GM12878 (cell line): ENCODE measurements around the gene ATP2B1. TPM values are rescaled to one million over a fixed set of nuclear protein-coding genes. Genes with fewer than 3 reads are reported as not detected.

Source experiments
- ATAC-seq: fragments of 200-7000 bp; cut with Tn5 transposase; 3 replicates; pipeline ENCODE4 v1.9.1; 2020; ENCODE audit warnings: mild to moderate bottlenecking, moderate library complexity
- BruUV-seq: library from RNA; stranded (reverse); fragments of 400-500 nt; replicated peaks from 2 replicates; lab custom pipeline; 2021; lab: Mats Ljungman, UMichigan
- CTCF ChIA-PET: fragments of 300-600 bp; sonication (Branson Sonifier 250); formaldehyde crosslinking; extraction: SDS; loops from one replicate; lab custom pipeline; 2021; ENCODE audit warnings: inconsistent platforms; lab: Yijun Ruan, JAX
- POLR2A ChIA-PET: fragments of 350-600 bp; formaldehyde crosslinking; extraction: SDS; loops from one replicate; lab custom pipeline; 2021; ENCODE audit warnings: inconsistent platforms; lab: Charles Lee
- RAD21 ChIA-PET: fragments of 300-600 bp; sonication (Branson Sonifier 250); formaldehyde crosslinking; loops from one replicate; lab custom pipeline; 2023; ENCODE audit warnings: antibody characterized with exemption; ENCODE audit not compliant: unreplicated experiment; lab: Charles Lee
- SMC1A ChIA-PET: fragments of 300-600 bp; sonication (Branson Sonifier 250); formaldehyde crosslinking; loops from one replicate; lab custom pipeline; 2023; ENCODE audit not compliant: unreplicated experiment, uncharacterized antibody; lab: Charles Lee
- DNase-seq: peaks from one replicate; pipeline ENCODE4 v3.0.0-alpha.2; 2011; ENCODE audit warnings: low read depth, low spot score
- FAIRE-seq: peaks from 3 replicates; lab custom pipeline; 2011; peaks lifted over from hg19 to GRCh38; lab: Jason Lieb, UNC
- H2AFZ ChIP-seq: 2 replicates; pipeline ENCODE4 v1.6.0; 2011; ENCODE audit warnings: low read depth, low read length, control low read depth; ENCODE audit not compliant: control insufficient read depth
- H3K27ac ChIP-seq: 2 replicates; pipeline ENCODE4 v1.5.1; 2011; ENCODE audit warnings: control low read depth; ENCODE audit not compliant: control insufficient read depth, insufficient read depth
- H3K27me3 ChIP-seq, 2 experiments: replicated peaks in 1 of 2; 2 replicates each; pipeline versions ENCODE4 v1.6.0 to v1.6.1; 2011; ENCODE audit warnings: low read length in 1 of 2; ENCODE audit not compliant: control insufficient read depth in 2 of 2, insufficient read depth in 2 of 2
- H3K36me3 ChIP-seq, 2 experiments: 2 replicates each; pipeline ENCODE4 v1.5.1; 2011; ENCODE audit warnings: low read length in 1 of 2; ENCODE audit not compliant: control insufficient read depth in 2 of 2, insufficient read depth in 2 of 2
- H3K4me1 ChIP-seq: 2 replicates; pipeline ENCODE4 v1.6.1; 2011; ENCODE audit warnings: mild to moderate bottlenecking, low read length, moderate library complexity, mixed read lengths; ENCODE audit not compliant: control insufficient read depth, insufficient read depth
- H3K4me2 ChIP-seq: 2 replicates; pipeline ENCODE4 v1.6.0; 2011; ENCODE audit warnings: control low read depth; ENCODE audit not compliant: control insufficient read depth, insufficient read depth
- H3K4me3 ChIP-seq: fragments of 200-600 bp; sonication (generic); 2 replicates; pipeline ENCODE4 v1.5.1; 2016
- H3K79me2 ChIP-seq: 2 replicates; pipeline ENCODE4 v1.6.0; 2011; ENCODE audit warnings: low read length; ENCODE audit not compliant: control insufficient read depth, insufficient read depth
- H3K9ac ChIP-seq: 2 replicates; pipeline ENCODE4 v1.8.0; 2011; ENCODE audit warnings: low read length, control low read depth, mixed read lengths; ENCODE audit not compliant: control insufficient read depth, insufficient read depth
- H3K9me3 ChIP-seq: replicated peaks from 3 replicates; pipeline ENCODE4 v1.5.1; 2011; ENCODE audit warnings: mild to moderate bottlenecking, low read length; ENCODE audit not compliant: control insufficient read depth, insufficient read depth
- H4K20me1 ChIP-seq: 2 replicates; pipeline ENCODE4 v1.6.0; 2011; ENCODE audit not compliant: control insufficient read depth, insufficient read depth
- BCLAF1 ChIP-seq: fragments of 450-650 bp; IDR thresholded peaks from 2 replicates; pipeline ENCODE4 v1.6.1; 2017; ENCODE audit warnings: antibody characterized with exemption, mild to moderate bottlenecking, moderate library complexity
- CREB1 ChIP-seq: IDR thresholded peaks from 2 replicates; pipeline ENCODE4 v1.6.1; 2012; ENCODE audit warnings: low read depth, mild to moderate bottlenecking, inconsistent platforms
- EP300 ChIP-seq, 2 experiments: fragments of 150-350 bp in 1 of 2; IDR thresholded peaks; 2 replicates each; pipeline ENCODE4 v1.6.1; 2011 to 2012; ENCODE audit warnings: low read depth in 2 of 2, low read length in 2 of 2, borderline replicate concordance in 1 of 2, improper control_type of control experiment in 1 of 2, inconsistent platforms in 1 of 2; ENCODE audit not compliant: control insufficient read depth in 1 of 2
- IKZF2 ChIP-seq, 2 experiments: fragments of 450-650 bp; IDR thresholded peaks; 2 replicates each; pipeline ENCODE4 v1.6.1; 2017; ENCODE audit warnings: mild to moderate bottlenecking in 2 of 2, moderate library complexity in 2 of 2
- IRF5 ChIP-seq: fragments of 450-650 bp; IDR thresholded peaks from 2 replicates; pipeline ENCODE4 v1.6.1; 2017; ENCODE audit warnings: borderline replicate concordance
- MEF2A ChIP-seq: IDR thresholded peaks from 2 replicates; pipeline ENCODE4 v1.6.1; 2011; ENCODE audit warnings: low read depth, mild to moderate bottlenecking, low read length, moderate library complexity; ENCODE audit not compliant: insufficient read depth
- MXI1 ChIP-seq: fragments of 150-350 bp; IDR thresholded peaks from 2 replicates; pipeline ENCODE4 v1.6.1; 2011; ENCODE audit warnings: low read depth, mild to moderate bottlenecking, inconsistent platforms, low read length, improper control_type of control experiment
- MYC ChIP-seq: IDR thresholded peaks from 2 replicates; pipeline ENCODE4 v1.6.1; 2011; ENCODE audit warnings: mild to moderate bottlenecking, low read length, moderate library complexity, inconsistent platforms; ENCODE audit not compliant: insufficient read depth, insufficient replicate concordance, insufficient read length, severe bottlenecking
- NFXL1 ChIP-seq: fragments of 450-650 bp; IDR thresholded peaks from 2 replicates; pipeline ENCODE4 v1.6.1; 2017; ENCODE audit warnings: antibody characterized with exemption, mild to moderate bottlenecking, borderline replicate concordance
- NR2F1 ChIP-seq: fragments of 450-650 bp; conservative IDR thresholded peaks from 2 replicates; pipeline ENCODE4 v1.6.1; 2017; ENCODE audit warnings: mild to moderate bottlenecking
- NRF1 ChIP-seq: conservative IDR thresholded peaks from 2 replicates; pipeline ENCODE4 v1.6.1; 2011; ENCODE audit warnings: mild to moderate bottlenecking, low read depth, low read length, improper control_type of control experiment
- PAX8 ChIP-seq: fragments of 450-650 bp; IDR thresholded peaks from 2 replicates; pipeline ENCODE4 v1.6.1; 2017; ENCODE audit warnings: mild to moderate bottlenecking, moderate library complexity
- PKNOX1 ChIP-seq: fragments of 450-650 bp; IDR thresholded peaks from 2 replicates; pipeline ENCODE4 v1.6.1; 2016; ENCODE audit warnings: mild to moderate bottlenecking
- POU2F2 ChIP-seq: IDR thresholded peaks from 3 replicates; pipeline ENCODE4 v1.6.1; 2011; ENCODE audit warnings: low read depth, mild to moderate bottlenecking, low read length, borderline replicate concordance
- SMAD5 ChIP-seq: IDR thresholded peaks from 2 replicates; pipeline ENCODE4 v1.6.1; 2016; ENCODE audit warnings: antibody characterized with exemption, low read depth
- SRF ChIP-seq, 2 experiments: IDR thresholded peaks; 2 replicates each; pipeline ENCODE4 v1.6.1; 2011; ENCODE audit warnings: low read depth in 2 of 2, low read length in 2 of 2, mild to moderate bottlenecking in 1 of 2, moderate library complexity in 1 of 2
- TCF7 ChIP-seq: IDR thresholded peaks from 2 replicates; pipeline ENCODE4 v1.6.1; 2014; ENCODE audit warnings: antibody characterized with exemption, borderline replicate concordance
- ZZZ3 ChIP-seq: IDR thresholded peaks from 2 replicates; pipeline ENCODE4 v1.6.1; 2011; ENCODE audit warnings: low read depth; ENCODE audit not compliant: control insufficient read depth, insufficient read length
- WGBS: methylation state at CpG from one replicate; pipeline ENCODE4 v1.1.6; 2016; ENCODE audit warnings: low lambda C conversion rate; ENCODE audit not compliant: insufficient replicate concordance, insufficient coverage; ENCODE audit errors: missing lambda C conversion rate; 5-methylcytosine and 5-hydroxymethylcytosine counted together
- in situ Hi-C: fragments of 300-500 bp; cut with MboI; formaldehyde crosslinking; loops from 9 replicates; pipeline ENCODE4 v1.14.3; 2018; ENCODE audit warnings: mixed read lengths
- intact Hi-C: fragments of 100-400 bp; cut with micrococcal nuclease; formaldehyde crosslinking; loops from one replicate; pipeline ENCODE4 v1.14.2; 2022; ENCODE audit not compliant: unreplicated experiment
- polyA plus RNA-seq, 11 experiments: library from polyadenylated mRNA; depleted of rRNA in 4 of 11; unstranded in 6 of 11; stranded (reverse) in 5 of 11; fragments of >200 nt; fragmentation: Nextera tagmentation in 4 of 11; fragmentation: Illumina TruSeq in 1 of 11; extraction: Ambion mirVana in 4 of 11; extraction: Trizol in 1 of 11; gene quantifications; 1 replicate in 1 of 11; 2 replicates in 10 of 11; pipeline versions ENCODE4 v1.2.1 to v1.2.3, GENCODE V29; 2011 to 2016; ENCODE audit warnings: inconsistent platforms in 2 of 11, missing spikeins in 2 of 11, low read depth in 1 of 11
- total RNA-seq, 4 experiments: library from RNA; depleted of rRNA in 3 of 4; stranded (reverse); fragments of >200 nt in 3 of 4; fragmentation: Illumina TruSeq in 1 of 4; extraction: Trizol in 1 of 4; gene quantifications; 2 replicates each; pipeline versions ENCODE4 v1.2.1 to v1.2.3, GENCODE V29; 2013 to 2021

The ATP2B1 gene
- total and polyA plus RNA-seq, 10 of the 15 experiments (the other 5 are each of a cell fraction or from before 2014, with no cell fraction given) = 15.9 to 67.8 (median 48.5) TPM

GRCh38 chr12:89702503-89702902 is 6.1 kb downstream of the ATP2B1 start:
- POLR2A ChIA-PET = interaction anchor here (1.0 to 1.2 kb wide), 2 partner anchors 14 to 248 kb away, joined by 3 to 4 read pairs; no protein-coding TSS in a partner anchor
- RAD21 ChIA-PET = interaction anchor here (0.7 to 3.2 kb wide), 13 partner anchors 10 to 312 kb away, joined by 3 to 10 read pairs (median 4); no protein-coding TSS in a partner anchor
- SMC1A ChIA-PET = interaction anchor here (0.7 to 7.4 kb wide), 16 partner anchors 11 to 312 kb away, joined by 3 to 70 read pairs (median 5); no protein-coding TSS in a partner anchor
- Histone ChIP-seq H3K4me3 (0 out of 2 replicates have a peak overlapping the region, but pooled peaks have one; percentile 19), H3K36me3 (peaks cover 0 to 3% of the 10 kb centered on the region in 2 experiments; a peak in 1 of 4 replicates), H3K27me3 (no peaks in the 10 kb centered on the region), H2AFZ (no peak overlapping the region), H3K9ac (no peak overlapping the region), H3K27ac (no peak overlapping the region), H4K20me1 (peaks cover 3% of the 10 kb centered on the region; the same call in 1 of the 2 replicates), H3K4me1 (peaks cover 8% of the 10 kb centered on the region), H3K79me2 (peaks cover 100% of the 10 kb centered on the region), H3K4me2 (peak overlapping the region; percentile 22; the same call in 1 of the 2 replicates), H3K9me3 (no peaks in the 10 kb centered on the region)
- CTCF ChIA-PET = interaction anchor here (0.6 to 2.8 kb wide), 11 partner anchors 12 to 402 kb away, joined by 3 to 13 read pairs (median 5); no protein-coding TSS in a partner anchor
- intact Hi-C loops = loop anchor here (5.0 kb wide), 1 partner anchor 80 kb away; no protein-coding TSS in a partner anchor
- in situ Hi-C loops = no loop called here
- DNase-seq (no peak), ATAC-seq (no peak), FAIRE-seq (no peak)
- BruUV-seq = no TSS peak
- TF ChIP-seq ZZZ3 = no peak
- TF ChIP-seq SMAD5 = no peak
- no peak for TF ChIP-seq TCF7
- TF ChIP-seq CREB1 = no peak
- no peak for TF ChIP-seq SRF (IDR thresholded peaks at IDR 0.05; ENCODE audit: low read depth in 2 of 2, low read length in 2 of 2)
- no peak for TF ChIP-seq NFXL1
- TF ChIP-seq IKZF2 (IDR thresholded peaks at IDR 0.05) = no peak
- TF ChIP-seq PKNOX1 = no peak
- TF ChIP-seq BCLAF1 = no peak
- no peak for TF ChIP-seq NR2F1
- no peak for TF ChIP-seq MXI1
- no peak for TF ChIP-seq MYC
- TF ChIP-seq IRF5 = no peak
- no peak for TF ChIP-seq EP300 (IDR thresholded peaks at IDR 0.05; ENCODE audit: borderline replicate concordance in 1 of 2, control insufficient read depth in 1 of 2, low read depth in 2 of 2, low read length in 2 of 2)
- TF ChIP-seq PAX8 = no peak
- TF ChIP-seq MEF2A = no peak
- TF ChIP-seq POU2F2 = no peak
- no peak for TF ChIP-seq NRF1
- WGBS = 48% methylated on average over 1 of the region's 1 CpG
